Measurements from ENCODE around the gene PFDN1. TPM values are rescaled to one million over a fixed set of nuclear protein-coding genes. Genes with fewer than 3 reads are reported as not detected.
A peak's percentile ranks its signal among the peaks of the same experiment; 100 is the strongest.

The PFDN1 gene
- polyA plus RNA-seq, 1 donor (not counting 4 experiments of a cell fraction or from before 2014, with no cell fraction given), result 79.0 TPM

DNA sequence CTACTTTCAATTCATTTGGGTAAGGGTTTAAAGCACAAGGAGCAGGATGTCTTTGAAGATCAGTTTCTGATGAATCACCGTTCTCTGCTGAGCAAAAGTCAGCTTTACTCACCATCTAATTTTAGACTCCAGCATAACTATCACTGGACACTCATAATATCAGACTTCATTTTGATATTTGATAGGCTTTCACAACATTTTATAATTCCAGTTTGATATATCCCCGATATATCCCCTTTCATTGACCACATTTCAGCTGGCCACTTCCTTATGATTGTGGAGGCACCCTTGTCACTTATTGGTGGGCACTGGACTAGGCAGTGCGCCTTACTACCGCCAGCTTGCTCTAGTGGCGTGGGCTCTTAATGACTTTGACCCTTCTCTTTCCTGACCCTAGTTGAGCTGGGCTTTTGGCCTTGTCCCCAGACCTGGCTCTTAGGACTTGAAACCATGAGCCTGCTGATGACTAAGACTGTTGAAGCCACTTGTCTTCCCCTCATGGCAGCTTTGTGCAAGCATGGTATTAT lies 81.1 kb downstream of the PFDN1 start:
- no peaks in the 10 kb centered on the region for H3K9me3 ChIP-seq (ENCODE audit: control insufficient read depth, low read depth, low read length)
- FAIRE-seq, result peak; percentile 82
- H3K27ac ChIP-seq (ENCODE audit: control insufficient read depth, insufficient read depth, low read length), result peak overlapping the region; percentile 37
- H3K27me3 ChIP-seq (ENCODE audit: control insufficient read depth, extremely low read depth, insufficient read depth, low read length), result no peaks in the 10 kb centered on the region
- no peak for TF ChIP-seq EZH2 (IDR thresholded peaks at IDR 0.05; ENCODE audit: low read length)
- DNase-seq (ENCODE audit: low read depth, low spot score), result no peak
- no peaks in the 10 kb centered on the region for H4K20me1 ChIP-seq (ENCODE audit: control insufficient read depth, extremely low read depth, insufficient read depth, low read length)
- peaks cover 4% of the 10 kb centered on the region for H3K9me1 ChIP-seq (ENCODE audit: control insufficient read depth, extremely low read depth, insufficient read depth, low read length)
- H3K4me2 ChIP-seq (ENCODE audit: control insufficient read depth, extremely low read depth, insufficient read depth, low read depth, low read length), result peak overlapping the region; percentile 39
- no peaks in the 10 kb centered on the region for H3K79me2 ChIP-seq (ENCODE audit: control insufficient read depth, insufficient read depth, low read length)
- peaks cover 32% of the 10 kb centered on the region for H3K4me1 ChIP-seq (ENCODE audit: control insufficient read depth, extremely low read depth, insufficient read depth, low read length)
- H2AFZ ChIP-seq (ENCODE audit: control insufficient read depth, low read length), result no peak overlapping the region
- no peak overlapping the region for H3K9ac ChIP-seq (ENCODE audit: control insufficient read depth, extremely low read depth, insufficient read depth, low read length)
- dilution Hi-C loops (cut with MboI; ENCODE audit: extremely low pct_ligation_motif_present, low sequenced_read_pairs), result no loop called here
- H3K4me3 ChIP-seq (ENCODE audit: control insufficient read depth in 2 of 3, extremely low read depth in 1 of 3, insufficient read depth in 2 of 3, low read depth in 1 of 3, low read length in 3 of 3), result no peak overlapping the region
- peaks cover 0 to 1% of the 10 kb centered on the region in 2 experiments for H3K36me3 ChIP-seq (ENCODE audit: control insufficient read depth in 2 of 2, extremely low read depth in 1 of 2, insufficient read depth in 2 of 2, low read length in 2 of 2)

DNA sequence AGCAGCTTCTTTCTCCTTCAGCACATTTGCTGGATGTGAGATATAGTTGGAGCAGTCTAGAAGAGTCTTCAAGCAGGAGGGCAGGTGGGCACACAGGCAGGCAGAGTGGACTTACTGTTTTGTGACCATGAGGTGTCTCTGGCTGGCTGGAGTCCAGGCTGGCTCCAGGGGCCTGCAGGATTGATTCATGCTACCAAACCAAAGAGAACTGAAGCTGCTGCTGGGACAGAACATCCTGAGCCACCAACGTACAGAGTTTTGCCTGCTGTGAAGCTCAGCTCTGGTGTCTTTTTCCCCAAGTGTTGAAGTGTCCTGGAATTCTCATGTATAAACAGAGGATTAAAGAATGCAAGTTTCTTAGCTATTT lies 82.2 kb downstream of the PFDN1 start:
- FAIRE-seq, result no peak
- H4K20me1 ChIP-seq (ENCODE audit: control insufficient read depth, extremely low read depth, insufficient read depth, low read length), result no peaks in the 10 kb centered on the region
- H3K36me3 ChIP-seq (ENCODE audit: control insufficient read depth in 2 of 2, extremely low read depth in 1 of 2, insufficient read depth in 2 of 2, low read length in 2 of 2), result peaks cover 0 to 1% of the 10 kb centered on the region in 2 experiments
- no peak for DNase-seq (ENCODE audit: low read depth, low spot score)
- H3K9me3 ChIP-seq (ENCODE audit: control insufficient read depth, low read depth, low read length), result no peaks in the 10 kb centered on the region
- no peaks in the 10 kb centered on the region for H3K79me2 ChIP-seq (ENCODE audit: control insufficient read depth, insufficient read depth, low read length)
- peak overlapping the region; percentile 49 for H3K27ac ChIP-seq (ENCODE audit: control insufficient read depth, insufficient read depth, low read length)
- TF ChIP-seq, protein P1, sequence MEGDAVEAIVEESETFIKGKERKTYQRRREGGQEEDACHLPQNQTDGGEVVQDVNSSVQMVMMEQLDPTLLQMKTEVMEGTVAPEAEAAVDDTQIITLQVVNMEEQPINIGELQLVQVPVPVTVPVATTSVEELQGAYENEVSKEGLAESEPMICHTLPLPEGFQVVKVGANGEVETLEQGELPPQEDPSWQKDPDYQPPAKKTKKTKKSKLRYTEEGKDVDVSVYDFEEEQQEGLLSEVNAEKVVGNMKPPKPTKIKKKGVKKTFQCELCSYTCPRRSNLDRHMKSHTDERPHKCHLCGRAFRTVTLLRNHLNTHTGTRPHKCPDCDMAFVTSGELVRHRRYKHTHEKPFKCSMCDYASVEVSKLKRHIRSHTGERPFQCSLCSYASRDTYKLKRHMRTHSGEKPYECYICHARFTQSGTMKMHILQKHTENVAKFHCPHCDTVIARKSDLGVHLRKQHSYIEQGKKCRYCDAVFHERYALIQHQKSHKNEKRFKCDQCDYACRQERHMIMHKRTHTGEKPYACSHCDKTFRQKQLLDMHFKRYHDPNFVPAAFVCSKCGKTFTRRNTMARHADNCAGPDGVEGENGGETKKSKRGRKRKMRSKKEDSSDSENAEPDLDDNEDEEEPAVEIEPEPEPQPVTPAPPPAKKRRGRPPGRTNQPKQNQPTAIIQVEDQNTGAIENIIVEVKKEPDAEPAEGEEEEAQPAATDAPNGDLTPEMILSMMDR (optimal IDR thresholded peaks at IDR 0.05 in 1 of 3, IDR thresholded peaks at IDR 0.05 in 1 of 3, conservative IDR thresholded peaks at IDR 0.05 in 1 of 3; ENCODE audit: extremely low read depth in 1 of 3, insufficient read depth in 2 of 3, low read length in 3 of 3), result no peak
- no peak for TF ChIP-seq EZH2 (IDR thresholded peaks at IDR 0.05; ENCODE audit: low read length)
- peak overlapping the region; percentile 38 for H3K4me2 ChIP-seq (ENCODE audit: control insufficient read depth, extremely low read depth, insufficient read depth, low read depth, low read length)
- dilution Hi-C loops (cut with MboI; ENCODE audit: extremely low pct_ligation_motif_present, low sequenced_read_pairs), result no loop called here
- H3K27me3 ChIP-seq (ENCODE audit: control insufficient read depth, extremely low read depth, insufficient read depth, low read length), result no peaks in the 10 kb centered on the region
- H3K9ac ChIP-seq (ENCODE audit: control insufficient read depth, extremely low read depth, insufficient read depth, low read length), result no peak overlapping the region
- peaks cover 36% of the 10 kb centered on the region for H3K4me1 ChIP-seq (ENCODE audit: control insufficient read depth, extremely low read depth, insufficient read depth, low read length)
- no peak overlapping the region for H3K4me3 ChIP-seq (ENCODE audit: control insufficient read depth in 2 of 3, extremely low read depth in 1 of 3, insufficient read depth in 2 of 3, low read depth in 1 of 3, low read length in 3 of 3)
- H2AFZ ChIP-seq (ENCODE audit: control insufficient read depth, low read length), result no peak overlapping the region
- H3K9me1 ChIP-seq (ENCODE audit: control insufficient read depth, extremely low read depth, insufficient read depth, low read length), result peaks cover 4% of the 10 kb centered on the region

Data from keratinocyte (primary cell).